Epithelial cell of esophagus (primary cell): ENCODE data around the gene ARAP2.

Experiments
- DNase-seq: peaks from one replicate; pipeline ENCODE4 v3.0.0; 2010; ENCODE audit warnings: low read depth
- H3K4me3 ChIP-seq: 2 replicates; pipeline ENCODE4 v1.5.1; 2011; ENCODE audit warnings: mild to moderate bottlenecking, low read length, control low read depth
- TF ChIP-seq, protein P1 (sequence below): IDR thresholded peaks from 2 replicates; pipeline ENCODE4 v1.5.1; 2011; ENCODE audit warnings: low read depth, mild to moderate bottlenecking, low read length, control low read depth, inconsistent platforms; ENCODE audit not compliant: insufficient read depth; ENCODE audit errors: missing control alignments

ARAP2 gene

DNA sequence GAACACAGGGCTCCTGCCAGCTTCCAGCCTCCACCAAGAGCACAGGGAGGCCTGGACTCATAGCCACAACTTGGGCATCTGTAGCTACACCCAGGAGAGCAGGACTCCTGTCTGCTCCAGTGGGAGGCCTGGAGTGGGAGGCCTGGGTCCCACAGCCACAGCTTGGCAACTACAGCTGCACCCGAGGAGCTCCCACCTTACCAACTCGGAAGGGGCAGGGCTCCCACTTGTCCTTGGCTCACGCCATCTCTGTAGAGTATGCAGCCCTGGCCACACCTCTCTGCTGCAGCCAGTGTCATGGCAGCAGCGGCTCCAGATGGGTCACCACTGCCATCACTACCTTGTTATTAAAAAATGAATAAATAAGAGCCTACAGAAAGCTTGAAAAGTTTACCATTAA is 45.5 kb downstream of the ARAP2 start:
- TF ChIP-seq, protein P1, sequence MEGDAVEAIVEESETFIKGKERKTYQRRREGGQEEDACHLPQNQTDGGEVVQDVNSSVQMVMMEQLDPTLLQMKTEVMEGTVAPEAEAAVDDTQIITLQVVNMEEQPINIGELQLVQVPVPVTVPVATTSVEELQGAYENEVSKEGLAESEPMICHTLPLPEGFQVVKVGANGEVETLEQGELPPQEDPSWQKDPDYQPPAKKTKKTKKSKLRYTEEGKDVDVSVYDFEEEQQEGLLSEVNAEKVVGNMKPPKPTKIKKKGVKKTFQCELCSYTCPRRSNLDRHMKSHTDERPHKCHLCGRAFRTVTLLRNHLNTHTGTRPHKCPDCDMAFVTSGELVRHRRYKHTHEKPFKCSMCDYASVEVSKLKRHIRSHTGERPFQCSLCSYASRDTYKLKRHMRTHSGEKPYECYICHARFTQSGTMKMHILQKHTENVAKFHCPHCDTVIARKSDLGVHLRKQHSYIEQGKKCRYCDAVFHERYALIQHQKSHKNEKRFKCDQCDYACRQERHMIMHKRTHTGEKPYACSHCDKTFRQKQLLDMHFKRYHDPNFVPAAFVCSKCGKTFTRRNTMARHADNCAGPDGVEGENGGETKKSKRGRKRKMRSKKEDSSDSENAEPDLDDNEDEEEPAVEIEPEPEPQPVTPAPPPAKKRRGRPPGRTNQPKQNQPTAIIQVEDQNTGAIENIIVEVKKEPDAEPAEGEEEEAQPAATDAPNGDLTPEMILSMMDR = no peak
- H3K4me3 ChIP-seq = no peak overlapping the region
- DNase-seq = no peak

DNA sequence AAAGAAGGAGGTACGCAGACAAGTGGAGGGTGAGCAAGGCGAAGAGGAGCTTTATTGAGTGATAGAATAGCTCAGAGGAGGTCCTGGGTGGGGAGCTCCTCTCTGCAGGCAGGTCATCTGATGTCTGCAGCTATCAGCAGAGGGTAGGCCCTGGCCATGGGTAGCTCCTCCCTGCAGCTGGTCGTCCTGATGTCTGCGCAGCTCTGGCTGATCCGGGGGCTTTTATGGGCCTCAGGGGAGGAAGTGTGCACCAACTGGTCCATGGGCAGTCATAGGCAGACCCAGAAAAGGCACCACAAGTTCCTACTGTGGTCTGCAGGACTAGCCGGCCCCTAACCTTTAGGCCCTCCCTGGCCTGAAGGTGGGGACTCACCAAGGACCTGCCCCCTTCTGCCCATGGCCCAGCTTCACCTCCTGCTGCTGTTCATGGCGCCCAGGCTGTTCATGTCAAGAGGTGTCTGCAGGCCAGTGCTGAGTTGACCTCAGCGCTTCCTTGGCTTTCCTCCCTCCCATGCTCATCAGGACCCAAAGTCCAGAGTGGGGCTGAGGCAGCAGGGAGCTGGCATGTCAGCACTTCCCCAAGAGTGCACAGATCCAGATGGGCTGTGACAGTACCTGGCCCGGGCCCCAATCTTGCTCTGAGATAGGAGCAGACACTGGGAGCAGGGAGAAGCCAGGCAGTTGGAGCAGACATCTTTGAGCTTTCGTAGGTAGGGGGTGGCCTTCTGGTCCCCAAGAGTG is 46.1 kb downstream of the ARAP2 start:
- H3K4me3 ChIP-seq = no peak overlapping the region
- TF ChIP-seq, protein P1 = no peak
- DNase-seq = no peak

DNA sequence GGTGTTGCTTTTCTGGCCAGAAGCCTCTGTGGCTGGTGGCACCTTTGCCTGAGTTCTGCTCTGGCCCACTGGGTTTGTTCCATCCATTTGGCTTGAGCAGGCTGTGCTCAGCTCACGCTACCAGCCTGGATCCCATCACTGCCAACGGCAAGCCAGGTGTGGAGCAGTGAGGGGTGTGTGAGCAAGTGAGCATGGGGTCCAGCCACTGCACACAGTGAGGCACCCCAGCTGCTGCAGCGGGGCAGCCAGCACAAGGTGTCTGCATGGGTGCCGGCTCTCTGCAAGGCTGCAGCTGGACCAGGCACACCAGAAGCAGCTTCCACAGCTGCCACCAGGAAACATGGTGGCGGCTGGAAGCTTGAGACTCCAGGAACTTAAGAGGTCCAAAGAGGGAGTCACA is 46.8 kb downstream of the ARAP2 start:
- no peak overlapping the region for H3K4me3 ChIP-seq
- TF ChIP-seq, protein P1 = no peak
- no peak for DNase-seq

DNA sequence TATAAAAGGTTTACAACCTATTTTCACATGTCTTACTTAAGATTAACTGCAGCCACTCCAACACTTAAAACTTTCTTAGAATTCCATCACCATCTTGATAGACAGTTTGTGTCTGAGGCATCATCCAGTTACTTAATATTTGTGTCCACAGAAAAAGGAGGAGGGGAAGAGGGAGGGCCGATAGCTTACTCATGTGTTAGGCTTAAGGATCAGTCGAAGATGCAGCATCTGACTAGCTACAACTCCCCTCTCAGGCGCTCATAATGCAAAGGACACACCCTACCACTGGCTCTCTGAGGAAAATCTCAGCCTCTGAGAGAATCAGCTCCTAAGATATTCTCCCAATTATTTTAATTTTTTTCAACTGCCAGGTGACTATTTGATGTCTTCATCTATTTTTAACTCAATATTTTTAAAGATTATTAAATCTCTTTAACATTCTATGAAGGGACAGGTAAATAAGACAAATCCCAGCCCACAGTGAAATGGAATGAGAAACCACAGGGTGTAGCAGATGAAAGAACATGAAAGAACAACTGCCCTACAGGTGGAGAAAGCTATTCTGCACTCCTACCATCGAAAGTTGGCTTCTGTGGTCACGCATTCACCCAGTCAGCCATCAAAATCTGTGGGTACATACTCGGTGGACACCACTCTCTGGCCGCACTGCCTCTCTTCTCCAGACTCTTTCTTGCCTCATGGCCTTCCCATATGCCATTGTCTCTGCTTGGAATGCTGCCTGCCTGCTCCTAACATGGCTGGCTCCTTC is 48.0 kb downstream of the ARAP2 start:
- TF ChIP-seq, protein P1 = no peak
- peak; percentile 41 for DNase-seq

DNA sequence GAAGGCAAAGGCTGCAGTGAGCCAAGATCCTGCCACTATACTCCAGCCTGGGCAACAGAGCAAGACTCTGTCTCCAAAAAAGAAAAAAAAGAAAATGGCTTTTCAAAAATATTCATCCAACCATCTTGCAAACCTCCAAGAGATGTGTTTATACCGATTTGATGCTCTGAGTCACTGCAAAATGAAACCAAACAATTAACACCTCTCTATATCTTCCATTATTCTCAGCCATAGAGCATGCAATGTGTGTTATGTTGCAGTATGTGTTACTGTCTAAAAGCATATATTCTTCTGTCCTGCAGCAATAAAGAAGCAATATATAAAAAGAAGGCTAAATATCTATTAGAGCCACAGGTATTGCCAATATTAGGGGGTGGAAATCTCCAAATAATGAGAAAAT is 51.4 kb downstream of the ARAP2 start:
- DNase-seq = no peak
- no peak overlapping the region for H3K4me3 ChIP-seq
- TF ChIP-seq, protein P1 = no peak

More for the DNA sequence above, 48.0 kb downstream of the ARAP2 start:
- H3K4me3 ChIP-seq = no peak overlapping the region

DNA sequence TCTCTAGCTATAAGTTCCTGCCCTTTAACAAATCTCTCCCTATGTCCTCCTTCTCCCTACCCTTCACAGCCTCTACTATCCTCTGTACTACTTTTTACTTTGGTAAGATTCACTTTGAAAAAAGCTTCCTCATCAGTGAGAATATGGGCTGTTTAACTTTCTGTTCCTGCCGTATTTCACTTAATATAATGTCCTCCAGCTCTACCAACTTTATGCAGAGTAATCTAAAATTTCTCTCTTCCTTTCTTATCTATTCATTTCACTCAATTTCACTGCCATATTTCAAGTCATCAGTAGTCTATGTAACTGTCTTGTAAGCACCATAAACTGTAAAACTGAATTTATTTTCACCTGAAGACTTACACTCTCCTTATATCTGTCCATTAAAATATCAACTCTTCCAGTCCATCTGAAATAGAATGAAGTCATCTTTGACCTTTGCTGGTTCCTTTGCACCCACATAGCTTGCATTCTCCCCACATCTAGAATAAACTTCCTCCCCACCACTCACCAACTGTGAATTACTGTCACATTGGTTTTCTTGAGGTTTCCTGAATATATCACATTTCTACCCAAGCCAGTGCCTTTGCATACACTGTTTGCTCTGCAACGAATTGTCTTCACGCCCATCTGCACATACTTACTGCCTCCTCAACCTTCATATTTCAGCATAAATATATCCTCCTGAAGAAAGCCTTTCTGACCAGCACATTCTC is 54.6 kb downstream of the ARAP2 start:
- TF ChIP-seq, protein P1 = no peak
- H3K4me3 ChIP-seq = no peak overlapping the region
- DNase-seq = no peak
